ENCODE data around the gene DDC.

- TF ChIP-seq POLR2A (IDR thresholded peaks at IDR 0.05; ENCODE audit: low read length) (no peak), GATA1 (IDR thresholded peaks at IDR 0.05; ENCODE audit: low read depth, low read length) (no peak)
These were observed 72.3 kb downstream of the DDC start for GRCh38 chr7:50492770-50493519.
